Transverse colon (tissue), 4 donors: ENCODE measurements around the gene TRIM29. TPM values are rescaled to one million over a fixed set of nuclear protein-coding genes. Genes with fewer than 3 reads are reported as not detected.

Source experiments
- DNase-seq: peaks from one replicate; pipeline ENCODE4 v3.0.0-alpha.2; 2019
- H3K27ac ChIP-seq, 4 donors: fragments of 200-600 bp; sonication (generic); 2 replicates each; pipeline ENCODE4 v1.5.1; 2016 to 2018; ENCODE audit warnings: inconsistent platforms in 4 of 4
- H3K27me3 ChIP-seq: fragments of 200-600 bp; sonication (generic); 2 replicates; pipeline ENCODE4 v1.5.1; 2017; ENCODE audit warnings: inconsistent platforms
- H3K36me3 ChIP-seq, 4 donors: fragments of 200-600 bp; sonication (generic); 2 replicates each; pipeline ENCODE4 v1.5.1; 2017 to 2019; ENCODE audit warnings: inconsistent platforms in 4 of 4
- H3K4me1 ChIP-seq, 4 donors: fragments of 200-600 bp; sonication (generic); 2 replicates each; pipeline ENCODE4 v1.5.1; 2017 to 2020; ENCODE audit warnings: inconsistent platforms in 4 of 4
- H3K4me3 ChIP-seq, 4 donors: fragments of 200-600 bp; sonication (generic); 1 replicate in 1 of 4; 2 replicates in 3 of 4; pipeline versions ENCODE4 v1.5.1 to v1.6.1; 2017 to 2019; ENCODE audit warnings: inconsistent platforms in 4 of 4
- H3K9me3 ChIP-seq, 2 donors: fragments of 200-600 bp; sonication (generic); 2 replicates each; pipeline ENCODE4 v1.5.1; 2017 to 2019; ENCODE audit warnings: inconsistent platforms in 2 of 2
- CTCF ChIP-seq, 5 experiments: fragments of 200-600 bp in 3 of 5; fragments of 450-650 bp in 2 of 5; sonication (generic) in 3 of 5; IDR thresholded peaks; 1 replicate in 2 of 5; 2 replicates in 3 of 5; pipeline ENCODE4 v1.5.1; 2016 to 2017; ENCODE audit warnings: antibody characterized with exemption in 5 of 5, inconsistent platforms in 3 of 5, mild to moderate bottlenecking in 2 of 5, moderate library complexity in 1 of 5
- EP300 ChIP-seq: sonication (generic); formaldehyde crosslinking; IDR thresholded peaks from one replicate; pipeline ENCODE4 v1.6.1; 2017; ENCODE audit warnings: antibody characterized with exemption, low read depth
- POLR2A ChIP-seq: fragments of 450-650 bp; IDR thresholded peaks from one replicate; pipeline ENCODE4 v1.6.1; 2016; ENCODE audit warnings: antibody characterized with exemption, mild to moderate bottlenecking, moderate library complexity
- POLR2AphosphoS5 ChIP-seq, 3 donors: sonication (generic); formaldehyde crosslinking; IDR thresholded peaks; one replicate each; pipeline ENCODE4 v1.6.1; 2016; ENCODE audit warnings: antibody characterized with exemption in 3 of 3
- WGBS, 2 donors: methylation state at CpG; one replicate each; pipeline ENCODE4 v1.1.5; 2018; ENCODE audit warnings: low coverage in 1 of 2; 5-methylcytosine and 5-hydroxymethylcytosine counted together
- in situ Hi-C, 4 donors: fragments of 200-750 bp; cut with MboI; loops; one replicate each; pipeline versions ENCODE4 v1.15.0 to v1.15.1; 2017; ENCODE audit warnings: low sequenced_read_pairs in 3 of 4, low pct_ligation_motif_present in 1 of 4, low pct_unique_long_range_greater_than_20kb in 1 of 4
- intact Hi-C: fragments of 100-400 bp; cut with DNase I; formaldehyde crosslinking; loops from one replicate; pipeline ENCODE4 v1.15.1; 2023; ENCODE audit warnings: low total_unique reads
- total RNA-seq, 4 donors: library from RNA; depleted of rRNA; stranded (reverse); fragments of >200 nt; gene quantifications; one replicate each; pipeline ENCODE4 v1.1.0, GENCODE V29; 2016

The TRIM29 gene
- total RNA-seq, 4 donors from 2014 or later, result 0.75 to 7.8 (median 4.4) TPM; not detected in 1

GRCh38 chr11:120065876-120066275 lies 72.0 kb downstream of the TRIM29 start:
- in situ Hi-C loops (no loop called here), intact Hi-C loops (no loop called here)
- no peak for TF ChIP-seq EP300
- TF ChIP-seq CTCF (IDR thresholded peaks at IDR 0.05), result no peak
- no peak for TF ChIP-seq POLR2A
- TF ChIP-seq POLR2AphosphoS5 (IDR thresholded peaks at IDR 0.05), result no peak
- Histone ChIP-seq H3K4me3 (no peak overlapping the region), H3K36me3 (no peaks in the 10 kb centered on the region), H3K27ac (no peak overlapping the region), H3K27me3 (no peaks in the 10 kb centered on the region), H3K9me3 (no peaks in the 10 kb centered on the region), H3K4me1 (no peaks in the 10 kb centered on the region)
- 68% methylated on average over 3 of the region's 3 CpGs; no CpG with 5 or more reads in 1 of the 2 donors for WGBS, 2 donors
- DNase-seq, result no peak

GRCh38 chr11:120065176-120065575 lies 72.7 kb downstream of the TRIM29 start:
- 88% methylated on average over 4 of the region's 4 CpGs; no CpG with 5 or more reads in 1 of the 2 donors for WGBS, 2 donors
- DNase-seq, result no peak
- Histone ChIP-seq H3K27me3 (no peaks in the 10 kb centered on the region), H3K36me3 (no peaks in the 10 kb centered on the region), H3K9me3 (no peaks in the 10 kb centered on the region), H3K4me1 (no peaks in the 10 kb centered on the region), H3K4me3 (no peak overlapping the region), H3K27ac (no peak overlapping the region)
- intact Hi-C loops (no loop called here), in situ Hi-C loops (no loop called here)
- no peak for TF ChIP-seq CTCF (IDR thresholded peaks at IDR 0.05)
- no peak for TF ChIP-seq POLR2AphosphoS5 (IDR thresholded peaks at IDR 0.05)

GRCh38 chr11:120064341-120064740 lies 73.6 kb downstream of the TRIM29 start:
- no peak overlapping the region for H3K4me3 ChIP-seq
- no peaks in the 10 kb centered on the region for H3K9me3 ChIP-seq
- no peak for TF ChIP-seq CTCF (IDR thresholded peaks at IDR 0.05)
- intact Hi-C loops (no loop called here), in situ Hi-C loops (no loop called here)
- 20 to 79% methylated on average over 1 to 7 of the region's 7 CpGs for WGBS, 2 donors
- no peaks in the 10 kb centered on the region for H3K27me3 ChIP-seq
- H3K27ac ChIP-seq, result no peak overlapping the region
- DNase-seq, result no peak
- no peaks in the 10 kb centered on the region for H3K36me3 ChIP-seq
- H3K4me1 ChIP-seq, result no peaks in the 10 kb centered on the region

GRCh38 chr11:120063686-120064340 lies 74.1 kb downstream of the TRIM29 start:
- Histone ChIP-seq H3K4me3 (no peak overlapping the region), H3K9me3 (no peaks in the 10 kb centered on the region), H3K27me3 (no peaks in the 10 kb centered on the region), H3K36me3 (no peaks in the 10 kb centered on the region), H3K4me1 (no peaks in the 10 kb centered on the region), H3K27ac (no peak overlapping the region)
- WGBS, 2 donors, result 72% methylated on average over 7 of the region's 7 CpGs; no CpG with 5 or more reads in 1 of the 2 donors
- TF ChIP-seq POLR2A, result no peak
- no peak for TF ChIP-seq POLR2AphosphoS5 (IDR thresholded peaks at IDR 0.05)
- no peak for TF ChIP-seq CTCF (IDR thresholded peaks at IDR 0.05)
- TF ChIP-seq EP300, result no peak
- in situ Hi-C loops, result no loop called here
- DNase-seq, result no peak
- intact Hi-C loops, result no loop called here
